ACC112 (cell line): ENCODE data around the gene OSBPL9.
A peak's percentile ranks its signal among the peaks of the same experiment; 100 is the strongest.

Experiments used
- H2AFZ ChIP-seq: fragments of 200-600 bp; sonication (generic); one replicate; pipeline ENCODE4 v1.6.0; 2017; ENCODE audit warnings: antibody characterized with exemption, low read length; ENCODE audit not compliant: unreplicated experiment
- H3K27ac ChIP-seq: fragments of 200-600 bp; sonication (generic); 2 replicates; pipeline ENCODE4 v1.5.1; 2014; ENCODE audit warnings: low read depth, mild to moderate bottlenecking, antibody characterized with exemption, low read length, moderate library complexity
- H3K27me3 ChIP-seq: fragments of 200-600 bp; sonication (generic); 2 replicates; pipeline ENCODE4 v1.6.1; 2014; ENCODE audit warnings: mild to moderate bottlenecking, antibody characterized with exemption, low read length, moderate library complexity, mixed read lengths; ENCODE audit not compliant: insufficient read depth
- H3K36me3 ChIP-seq: fragments of 200-600 bp; sonication (generic); 2 replicates; pipeline ENCODE4 v1.6.1; 2016; ENCODE audit warnings: mild to moderate bottlenecking, antibody characterized with exemption, low read length, moderate library complexity, mixed read lengths; ENCODE audit not compliant: insufficient read depth
- H3K4me1 ChIP-seq: fragments of 200-600 bp; sonication (generic); one replicate; pipeline ENCODE4 v1.6.1; 2016; ENCODE audit warnings: low read length, mixed read lengths; ENCODE audit not compliant: insufficient read depth, unreplicated experiment, control insufficient read depth
- H3K4me3 ChIP-seq: fragments of 200-600 bp; sonication (generic); 2 replicates; pipeline ENCODE4 v1.5.1; 2014; ENCODE audit warnings: mild to moderate bottlenecking, low read depth, low read length
- H3K79me2 ChIP-seq: fragments of 200-600 bp; sonication (generic); one replicate; pipeline ENCODE4 v1.6.0; 2016; ENCODE audit warnings: low read length; ENCODE audit not compliant: control insufficient read depth, unreplicated experiment, insufficient read depth

OSBPL9 gene

GRCh38 chr1:51649593-51650091 lies 32.8 kb downstream of the OSBPL9 start:
- Histone ChIP-seq H3K27me3 (no peaks in the 10 kb centered on the region), H3K4me3 (no peak overlapping the region), H2AFZ (no peak overlapping the region), H3K4me1 (peaks cover 46% of the 10 kb centered on the region), H3K27ac (no peak overlapping the region), H3K79me2 (peaks cover 35% of the 10 kb centered on the region), H3K36me3 (no peaks in the 10 kb centered on the region)

GRCh38 chr1:51650198-51650597 lies 33.3 kb downstream of the OSBPL9 start:
- Histone ChIP-seq H2AFZ (no peak overlapping the region), H3K4me1 (peaks cover 44% of the 10 kb centered on the region), H3K79me2 (peaks cover 35% of the 10 kb centered on the region), H3K36me3 (no peaks in the 10 kb centered on the region), H3K4me3 (no peak overlapping the region), H3K27me3 (no peaks in the 10 kb centered on the region), H3K27ac (no peak overlapping the region)

- Histone ChIP-seq H3K4me3 (no peak overlapping the region), H3K27me3 (no peaks in the 10 kb centered on the region), H3K27ac (no peak overlapping the region), H3K36me3 (no peaks in the 10 kb centered on the region), H3K4me1 (peaks cover 42% of the 10 kb centered on the region), H3K79me2 (peaks cover 29% of the 10 kb centered on the region), H2AFZ (no peak overlapping the region)
Observed at GRCh38 chr1:51651552-51651942, 34.7 kb downstream of the OSBPL9 start.

- peaks cover 21% of the 10 kb centered on the region for H3K79me2 ChIP-seq
- H2AFZ ChIP-seq, result no peak overlapping the region
- H3K4me3 ChIP-seq, result no peak overlapping the region
- H3K4me1 ChIP-seq, result peaks cover 42% of the 10 kb centered on the region
- H3K27me3 ChIP-seq, result no peaks in the 10 kb centered on the region
- no peaks in the 10 kb centered on the region for H3K36me3 ChIP-seq
- no peak overlapping the region for H3K27ac ChIP-seq
Observed at GRCh38 chr1:51652599-51652998, 35.7 kb downstream of the OSBPL9 start.

GRCh38 chr1:51653127-51653526 lies 36.2 kb downstream of the OSBPL9 start:
- Histone ChIP-seq H3K79me2 (peaks cover 16% of the 10 kb centered on the region), H3K27ac (no peak overlapping the region), H3K4me1 (peaks cover 38% of the 10 kb centered on the region)

GRCh38 chr1:51654000-51654399 lies 37.1 kb downstream of the OSBPL9 start:
- H3K36me3 ChIP-seq, result no peaks in the 10 kb centered on the region
- H3K27me3 ChIP-seq, result no peaks in the 10 kb centered on the region
- peaks cover 29% of the 10 kb centered on the region for H3K4me1 ChIP-seq
- H3K27ac ChIP-seq, result no peak overlapping the region
- no peak overlapping the region for H3K4me3 ChIP-seq
- H3K79me2 ChIP-seq, result peaks cover 19% of the 10 kb centered on the region
- no peak overlapping the region for H2AFZ ChIP-seq

More at GRCh38 chr1:51653127-51653526, 36.2 kb downstream of the OSBPL9 start:
- H3K27me3 ChIP-seq, result no peaks in the 10 kb centered on the region
- no peak overlapping the region for H2AFZ ChIP-seq
- no peaks in the 10 kb centered on the region for H3K36me3 ChIP-seq
- H3K4me3 ChIP-seq, result no peak overlapping the region

- Histone ChIP-seq H3K79me2 (peaks cover 6% of the 10 kb centered on the region), H3K4me1 (peaks cover 23% of the 10 kb centered on the region), H3K36me3 (no peaks in the 10 kb centered on the region), H3K4me3 (no peak overlapping the region), H3K27ac (no peak overlapping the region), H3K27me3 (no peaks in the 10 kb centered on the region), H2AFZ (no peak overlapping the region)
Observed at GRCh38 chr1:51656374-51656773, 39.5 kb downstream of the OSBPL9 start.

- Histone ChIP-seq H3K4me1 (peaks cover 25% of the 10 kb centered on the region), H2AFZ (no peak overlapping the region), H3K79me2 (peaks cover 10% of the 10 kb centered on the region), H3K27me3 (no peaks in the 10 kb centered on the region), H3K36me3 (no peaks in the 10 kb centered on the region), H3K27ac (peak overlapping the region; percentile 88), H3K4me3 (no peak overlapping the region)
Observed at GRCh38 chr1:51660580-51660979, 43.7 kb downstream of the OSBPL9 start.

- H3K4me3 ChIP-seq, result peak overlapping the region; percentile 56
- H3K27me3 ChIP-seq, result no peaks in the 10 kb centered on the region
- peak overlapping the region; percentile 88 for H3K27ac ChIP-seq
- H3K36me3 ChIP-seq, result no peaks in the 10 kb centered on the region
- no peak overlapping the region for H2AFZ ChIP-seq
- H3K4me1 ChIP-seq, result peaks cover 25% of the 10 kb centered on the region
- H3K79me2 ChIP-seq, result peaks cover 10% of the 10 kb centered on the region
Observed at GRCh38 chr1:51661081-51661518, 44.2 kb downstream of the OSBPL9 start.

GRCh38 chr1:51663105-51663504 lies 46.2 kb downstream of the OSBPL9 start:
- Histone ChIP-seq H3K4me1 (peaks cover 25% of the 10 kb centered on the region), H3K79me2 (peaks cover 20% of the 10 kb centered on the region), H3K27me3 (no peaks in the 10 kb centered on the region), H2AFZ (no peak overlapping the region), H3K4me3 (no peak overlapping the region), H3K27ac (no peak overlapping the region), H3K36me3 (no peaks in the 10 kb centered on the region)

GRCh38 chr1:51663721-51664120 lies 46.8 kb downstream of the OSBPL9 start:
- H2AFZ ChIP-seq, result no peak overlapping the region
- no peak overlapping the region for H3K4me3 ChIP-seq
- no peak overlapping the region for H3K27ac ChIP-seq
- peaks cover 25% of the 10 kb centered on the region for H3K4me1 ChIP-seq
- H3K36me3 ChIP-seq, result no peaks in the 10 kb centered on the region
- H3K79me2 ChIP-seq, result peaks cover 16% of the 10 kb centered on the region
- no peaks in the 10 kb centered on the region for H3K27me3 ChIP-seq
